ENCODE data around the gene RDH13. TPM values are rescaled to one million over a fixed set of nuclear protein-coding genes. Genes with fewer than 3 reads are reported as not detected.

RDH13 gene
- polyA plus RNA-seq, 1 of the 3 experiments (the other 2 are of a cell fraction) = 9.6 TPM

- 5% methylated on average over 3 of the region's 3 CpGs for WGBS (ENCODE audit: low lambda C conversion rate)
- CTCF ChIA-PET = no interaction called here
These were observed 67.4 kb downstream of the RDH13 start for GRCh38 chr19:54995561-54995960.

More at GRCh38 chr19:54995561-54995960, 67.4 kb downstream of the RDH13 start:
- H4K20me1 ChIP-seq (ENCODE audit: insufficient read depth) = no peaks in the 10 kb centered on the region
- H3K27ac ChIP-seq (ENCODE audit: low read depth in 2 of 2, low read length in 1 of 2) = no peak overlapping the region
- no peak overlapping the region for H3K4me3 ChIP-seq (ENCODE audit: low read depth in 2 of 2, low read length in 1 of 2)
- POLR2A ChIA-PET = no interaction called here
- H3K4me1 ChIP-seq (ENCODE audit: control insufficient read depth in 1 of 2, insufficient read depth in 2 of 2, low read depth in 1 of 2, low read length in 1 of 2) = no peaks in the 10 kb centered on the region
- DNase-seq = no peak
- H3K79me2 ChIP-seq (ENCODE audit: insufficient read depth) = no peaks in the 10 kb centered on the region
- no peak for TF ChIP-seq PBX3 (IDR thresholded peaks at IDR 0.05)
- no peak for TF ChIP-seq GATA2 (CRISPR knock-in tag; IDR thresholded peaks at IDR 0.05)
- TF ChIP-seq CHD2 (IDR thresholded peaks at IDR 0.05; ENCODE audit: low read length, partially characterized antibody) = no peak
- TF ChIP-seq RFX5 (IDR thresholded peaks at IDR 0.05; ENCODE audit: low read length) = no peak
- no peak for TF ChIP-seq FOXM1 (IDR thresholded peaks at IDR 0.05; ENCODE audit: low read depth)
- TF ChIP-seq POLR2AphosphoS5 (IDR thresholded peaks at IDR 0.05; ENCODE audit: low read depth, low read length) = no peak
- no peak for TF ChIP-seq NFIC (IDR thresholded peaks at IDR 0.05; ENCODE audit: borderline replicate concordance)
- TF ChIP-seq RAD21 (IDR thresholded peaks at IDR 0.05; ENCODE audit: low read length) = no peak
- no peak for TF ChIP-seq TEAD4 (IDR thresholded peaks at IDR 0.05; ENCODE audit: borderline replicate concordance, insufficient read depth)
- TF ChIP-seq MAX (IDR thresholded peaks at IDR 0.05; ENCODE audit: low read depth) = no peak
- TF ChIP-seq EZH2phosphoT487 (IDR thresholded peaks at IDR 0.05; ENCODE audit: borderline replicate concordance, low read depth) = no peak
- TF ChIP-seq REST (IDR thresholded peaks at IDR 0.05; ENCODE audit: low read depth, low read length) = no peak
- no peak for TF ChIP-seq MXI1 (IDR thresholded peaks at IDR 0.05; ENCODE audit: low read depth, low read length)
- TF ChIP-seq FOXJ3 (CRISPR knock-in tag; IDR thresholded peaks at IDR 0.05) = no peak
- TF ChIP-seq GABPA (IDR thresholded peaks at IDR 0.05; ENCODE audit: low read depth) = no peak
- no peak for TF ChIP-seq USF2 (IDR thresholded peaks at IDR 0.05; ENCODE audit: borderline replicate concordance, low read depth, low read length)
- no peak for TF ChIP-seq EP300 (IDR thresholded peaks at IDR 0.05; ENCODE audit: borderline replicate concordance in 1 of 2, low read depth in 1 of 2, low read length in 1 of 2)
- no peak for TF ChIP-seq TAF1 (IDR thresholded peaks at IDR 0.05; ENCODE audit: borderline replicate concordance, low read depth, low read length)
- TF ChIP-seq USF1 (IDR thresholded peaks at IDR 0.05; ENCODE audit: borderline replicate concordance, low read depth) = no peak
- TF ChIP-seq ELF1 (IDR thresholded peaks at IDR 0.05) = no peak
- no peak overlapping the region for H2AFZ ChIP-seq (ENCODE audit: low read depth)
- H3K4me2 ChIP-seq = no peak overlapping the region
- H3K36me3 ChIP-seq (replicated peaks in 1 of 2; ENCODE audit: control insufficient read depth in 1 of 2, insufficient read depth in 2 of 2, low read length in 1 of 2) = no peaks in the 10 kb centered on the region
- no peaks in the 10 kb centered on the region for H3K9me2 ChIP-seq
- H3K27me3 ChIP-seq (ENCODE audit: insufficient read depth) = peaks cover 73% of the 10 kb centered on the region
- no peak overlapping the region for H3K9ac ChIP-seq
- no peaks in the 10 kb centered on the region for H3K9me3 ChIP-seq
- H3F3A ChIP-seq (replicated peaks; ENCODE audit: insufficient read depth) = no peaks in the 10 kb centered on the region
